HepG2 (cell line): ENCODE measurements around the gene DZANK1. TPM values are rescaled to one million over a fixed set of nuclear protein-coding genes. Genes with fewer than 3 reads are reported as not detected.
A peak's percentile ranks its signal among the peaks of the same experiment; 100 is the strongest.

Source experiments
- AHR ChIP-seq: IDR thresholded peaks from 2 replicates; pipeline ENCODE4 v1.6.1; 2018; ENCODE audit warnings: missing genetic modification reagents, missing compliant biosample characterization
- ASH2L ChIP-seq: fragments of 300-600, 200-600 bp; sonication (generic); IDR thresholded peaks from 2 replicates; pipeline ENCODE4 v1.7.0; 2017; ENCODE audit warnings: low read depth, mild to moderate bottlenecking, moderate library complexity, mixed read lengths, low read length; ENCODE audit not compliant: insufficient read length
- ELF1 ChIP-seq: sonication (generic); formaldehyde crosslinking; IDR thresholded peaks from 2 replicates; pipeline ENCODE4 v1.4.0; 2020; ENCODE audit warnings: missing genetic modification reagents
- ETS1 ChIP-seq: sonication (generic); formaldehyde crosslinking; IDR thresholded peaks from 2 replicates; pipeline ENCODE4 v1.4.0; 2020; ENCODE audit warnings: missing genetic modification reagents
- HBP1 ChIP-seq: IDR thresholded peaks from 2 replicates; pipeline ENCODE4 v1.6.1; 2016; ENCODE audit warnings: low read depth, control low read depth
- KLF12 ChIP-seq: sonication (generic); formaldehyde crosslinking; IDR thresholded peaks from 2 replicates; pipeline ENCODE4 v1.4.0; 2020; ENCODE audit warnings: missing genetic modification reagents, borderline replicate concordance
- NFE2L1 ChIP-seq: sonication (generic); formaldehyde crosslinking; IDR thresholded peaks from 2 replicates; pipeline ENCODE4 v1.4.0; 2020; ENCODE audit warnings: missing genetic modification reagents, mild to moderate bottlenecking, borderline replicate concordance
- PCBP1 ChIP-seq: fragments of 200-400 bp; formaldehyde crosslinking; IDR thresholded peaks from 2 replicates; pipeline ENCODE4 v1.6.1; 2017; ENCODE audit warnings: mild to moderate bottlenecking, low read depth, low read length, borderline replicate concordance
- SIN3A ChIP-seq: IDR thresholded peaks from 2 replicates; pipeline ENCODE4 v1.6.1; 2011; ENCODE audit warnings: low read depth, mild to moderate bottlenecking, control low read depth, low read length, borderline replicate concordance
- ZNF678 ChIP-seq: sonication (generic); formaldehyde crosslinking; IDR thresholded peaks from 2 replicates; pipeline ENCODE4 v1.4.0; 2020; ENCODE audit warnings: mild to moderate bottlenecking, missing genetic modification reagents
- ZNF703 ChIP-seq: sonication (generic); formaldehyde crosslinking; IDR thresholded peaks from 2 replicates; pipeline ENCODE4 v1.5.1; 2020; ENCODE audit warnings: missing genetic modification reagents, mild to moderate bottlenecking, moderate library complexity, borderline replicate concordance
- polyA plus RNA-seq, 8 experiments: library from polyadenylated mRNA; depleted of rRNA in 3 of 8; stranded (reverse) in 7 of 8; unstranded in 1 of 8; fragments of >200 nt; fragmentation: Illumina TruSeq in 4 of 8; extraction: Trizol in 4 of 8; gene quantifications; 2 replicates each; pipeline versions ENCODE4 v1.2.1 to v1.2.3, GENCODE V29; 2011 to 2016; ENCODE audit warnings: low read depth in 4 of 8, missing spikeins in 1 of 8, mixed read lengths in 1 of 8; ENCODE audit not compliant: insufficient read depth in 1 of 8
- total RNA-seq, 5 experiments: library from RNA; depleted of rRNA; stranded (reverse); fragments of >200 nt; fragmentation: Illumina TruSeq; extraction: Trizol; gene quantifications; 2 replicates each; pipeline ENCODE4 v1.2.3, GENCODE V29; 2016; ENCODE audit warnings: low read depth in 1 of 5
- TF ChIP-seq, protein P1 (sequence below): sonication (generic); formaldehyde crosslinking; conservative IDR thresholded peaks from 2 replicates; pipeline ENCODE4 v1.4.0; 2020; ENCODE audit warnings: mild to moderate bottlenecking, missing genetic modification reagents, moderate library complexity
- TF ChIP-seq, protein P2 (sequence below): sonication (generic); formaldehyde crosslinking; IDR thresholded peaks from 2 replicates; pipeline ENCODE4 v1.9.0; 2021; ENCODE audit warnings: missing genetic modification reagents, mild to moderate bottlenecking, borderline replicate concordance
- TF ChIP-seq, protein P3 (sequence below): sonication (generic); formaldehyde crosslinking; IDR thresholded peaks from 2 replicates; pipeline ENCODE4 v1.5.0; 2020; ENCODE audit warnings: mild to moderate bottlenecking, missing genetic modification reagents
- TF ChIP-seq, protein P4 (sequence below): sonication (generic); formaldehyde crosslinking; IDR thresholded peaks from 2 replicates; pipeline ENCODE4 v1.4.0; 2020; ENCODE audit warnings: mild to moderate bottlenecking, missing genetic modification reagents

DZANK1 gene
- total and polyA plus RNA-seq, 2 of the 13 experiments (the other 11 are each of a cell fraction or from before 2014, with no cell fraction given): 1.6 to 3.2 TPM

DNA sequence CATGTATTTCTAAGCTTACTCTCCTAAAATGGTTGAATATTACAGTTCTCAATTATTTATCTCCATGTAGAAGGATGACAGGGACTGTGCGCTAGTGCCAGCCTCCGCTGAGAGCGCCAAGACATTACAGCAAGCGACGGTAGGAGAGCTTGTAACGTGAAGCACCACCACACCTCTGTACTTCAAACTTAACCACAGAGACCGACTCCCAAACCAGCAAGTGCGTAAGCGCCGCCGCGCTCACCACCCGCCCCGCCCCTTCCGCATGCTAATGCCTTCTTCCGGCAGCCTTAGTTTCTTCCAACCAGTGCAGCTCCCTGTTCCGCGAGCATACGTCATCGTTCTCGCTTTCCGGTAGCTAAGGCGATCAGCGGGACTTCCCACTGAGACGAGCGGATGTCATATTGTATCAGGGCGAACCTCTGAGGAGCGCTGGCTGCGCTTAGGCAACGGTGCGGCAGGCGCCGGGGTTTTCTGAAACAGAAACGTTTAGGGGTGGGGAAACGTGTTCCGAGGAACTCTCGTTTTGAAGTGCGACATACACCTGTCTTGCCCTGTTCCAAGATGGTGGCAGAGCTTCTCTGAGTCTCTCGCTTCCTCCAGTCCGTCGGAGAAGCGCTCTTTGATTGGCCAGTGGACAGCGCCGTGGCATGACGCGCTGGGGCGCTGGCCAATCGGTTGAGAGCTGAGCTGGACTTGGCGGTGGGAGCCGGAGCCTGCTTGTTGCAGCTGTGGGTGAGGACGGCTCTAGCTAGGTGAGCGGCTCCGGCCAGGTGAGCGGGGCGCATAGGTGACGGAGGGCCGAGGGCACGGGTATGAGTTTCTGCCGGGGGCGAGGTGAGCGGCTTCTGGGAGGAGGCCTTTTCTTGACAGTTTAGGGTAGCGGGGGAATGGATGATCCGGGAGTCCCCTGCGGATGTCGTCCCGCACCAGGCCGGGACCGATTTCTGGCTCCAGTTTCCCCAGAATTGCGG, 40.7 kb upstream of the DZANK1 start, which contains the start of gene SEC23B (continued):
- TF ChIP-seq, protein P1, sequence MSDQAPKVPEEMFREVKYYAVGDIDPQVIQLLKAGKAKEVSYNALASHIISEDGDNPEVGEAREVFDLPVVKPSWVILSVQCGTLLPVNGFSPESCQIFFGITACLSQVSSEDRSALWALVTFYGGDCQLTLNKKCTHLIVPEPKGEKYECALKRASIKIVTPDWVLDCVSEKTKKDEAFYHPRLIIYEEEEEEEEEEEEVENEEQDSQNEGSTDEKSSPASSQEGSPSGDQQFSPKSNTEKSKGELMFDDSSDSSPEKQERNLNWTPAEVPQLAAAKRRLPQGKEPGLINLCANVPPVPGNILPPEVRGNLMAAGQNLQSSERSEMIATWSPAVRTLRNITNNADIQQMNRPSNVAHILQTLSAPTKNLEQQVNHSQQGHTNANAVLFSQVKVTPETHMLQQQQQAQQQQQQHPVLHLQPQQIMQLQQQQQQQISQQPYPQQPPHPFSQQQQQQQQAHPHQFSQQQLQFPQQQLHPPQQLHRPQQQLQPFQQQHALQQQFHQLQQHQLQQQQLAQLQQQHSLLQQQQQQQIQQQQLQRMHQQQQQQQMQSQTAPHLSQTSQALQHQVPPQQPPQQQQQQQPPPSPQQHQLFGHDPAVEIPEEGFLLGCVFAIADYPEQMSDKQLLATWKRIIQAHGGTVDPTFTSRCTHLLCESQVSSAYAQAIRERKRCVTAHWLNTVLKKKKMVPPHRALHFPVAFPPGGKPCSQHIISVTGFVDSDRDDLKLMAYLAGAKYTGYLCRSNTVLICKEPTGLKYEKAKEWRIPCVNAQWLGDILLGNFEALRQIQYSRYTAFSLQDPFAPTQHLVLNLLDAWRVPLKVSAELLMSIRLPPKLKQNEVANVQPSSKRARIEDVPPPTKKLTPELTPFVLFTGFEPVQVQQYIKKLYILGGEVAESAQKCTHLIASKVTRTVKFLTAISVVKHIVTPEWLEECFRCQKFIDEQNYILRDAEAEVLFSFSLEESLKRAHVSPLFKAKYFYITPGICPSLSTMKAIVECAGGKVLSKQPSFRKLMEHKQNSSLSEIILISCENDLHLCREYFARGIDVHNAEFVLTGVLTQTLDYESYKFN (CRISPR knock-in tag): peak; percentile 53
- TF ChIP-seq ASH2L: peak; percentile 97
- TF ChIP-seq, protein P2, sequence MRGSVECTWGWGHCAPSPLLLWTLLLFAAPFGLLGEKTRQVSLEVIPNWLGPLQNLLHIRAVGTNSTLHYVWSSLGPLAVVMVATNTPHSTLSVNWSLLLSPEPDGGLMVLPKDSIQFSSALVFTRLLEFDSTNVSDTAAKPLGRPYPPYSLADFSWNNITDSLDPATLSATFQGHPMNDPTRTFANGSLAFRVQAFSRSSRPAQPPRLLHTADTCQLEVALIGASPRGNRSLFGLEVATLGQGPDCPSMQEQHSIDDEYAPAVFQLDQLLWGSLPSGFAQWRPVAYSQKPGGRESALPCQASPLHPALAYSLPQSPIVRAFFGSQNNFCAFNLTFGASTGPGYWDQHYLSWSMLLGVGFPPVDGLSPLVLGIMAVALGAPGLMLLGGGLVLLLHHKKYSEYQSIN (CRISPR knock-in tag): no peak
- TF ChIP-seq, protein P3, sequence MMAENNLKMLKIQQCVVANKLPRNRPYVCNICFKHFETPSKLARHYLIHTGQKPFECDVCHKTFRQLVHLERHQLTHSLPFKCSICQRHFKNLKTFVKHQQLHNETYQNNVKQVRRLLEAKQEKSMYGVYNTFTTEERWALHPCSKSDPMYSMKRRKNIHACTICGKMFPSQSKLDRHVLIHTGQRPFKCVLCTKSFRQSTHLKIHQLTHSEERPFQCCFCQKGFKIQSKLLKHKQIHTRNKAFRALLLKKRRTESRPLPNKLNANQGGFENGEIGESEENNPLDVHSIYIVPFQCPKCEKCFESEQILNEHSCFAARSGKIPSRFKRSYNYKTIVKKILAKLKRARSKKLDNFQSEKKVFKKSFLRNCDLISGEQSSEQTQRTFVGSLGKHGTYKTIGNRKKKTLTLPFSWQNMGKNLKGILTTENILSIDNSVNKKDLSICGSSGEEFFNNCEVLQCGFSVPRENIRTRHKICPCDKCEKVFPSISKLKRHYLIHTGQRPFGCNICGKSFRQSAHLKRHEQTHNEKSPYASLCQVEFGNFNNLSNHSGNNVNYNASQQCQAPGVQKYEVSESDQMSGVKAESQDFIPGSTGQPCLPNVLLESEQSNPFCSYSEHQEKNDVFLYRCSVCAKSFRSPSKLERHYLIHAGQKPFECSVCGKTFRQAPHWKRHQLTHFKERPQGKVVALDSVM: no peak; the same call in 1 of the 2 replicates
- peak; percentile 92; the same call in 1 of the 2 replicates for TF ChIP-seq AHR (CRISPR knock-in tag)
- 0 out of 2 replicates have a peak, but pooled peaks have one; percentile 49 for TF ChIP-seq PCBP1
- TF ChIP-seq ZNF678 (CRISPR knock-in tag): peak; percentile 97
- peak; percentile 88 for TF ChIP-seq HBP1 (CRISPR knock-in tag)
- TF ChIP-seq SIN3A: peak; percentile 83; the same call in 1 of the 2 replicates
- TF ChIP-seq ELF1: peak; percentile 96
- TF ChIP-seq ETS1: 0 out of 2 replicates have a peak, but pooled peaks have one; percentile 90
- peak; percentile 69 for TF ChIP-seq KLF12 (CRISPR knock-in tag)
- no peak for TF ChIP-seq NFE2L1
- TF ChIP-seq, protein P4, sequence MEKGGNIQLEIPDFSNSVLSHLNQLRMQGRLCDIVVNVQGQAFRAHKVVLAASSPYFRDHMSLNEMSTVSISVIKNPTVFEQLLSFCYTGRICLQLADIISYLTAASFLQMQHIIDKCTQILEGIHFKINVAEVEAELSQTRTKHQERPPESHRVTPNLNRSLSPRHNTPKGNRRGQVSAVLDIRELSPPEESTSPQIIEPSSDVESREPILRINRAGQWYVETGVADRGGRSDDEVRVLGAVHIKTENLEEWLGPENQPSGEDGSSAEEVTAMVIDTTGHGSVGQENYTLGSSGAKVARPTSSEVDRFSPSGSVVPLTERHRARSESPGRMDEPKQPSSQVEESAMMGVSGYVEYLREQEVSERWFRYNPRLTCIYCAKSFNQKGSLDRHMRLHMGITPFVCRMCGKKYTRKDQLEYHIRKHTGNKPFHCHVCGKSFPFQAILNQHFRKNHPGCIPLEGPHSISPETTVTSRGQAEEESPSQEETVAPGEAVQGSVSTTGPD: no peak
- TF ChIP-seq ZNF703 (CRISPR knock-in tag): no peak; the same call in 1 of the 2 replicates
